HG03378 (cell line): ENCODE results near the gene TFCP2.

Experiments used
- ATAC-seq: cut with Tn5 transposase; IDR thresholded peaks from one replicate; pipeline ENCODE4 v1.9.1; 2021; ENCODE audit warnings: mild to moderate bottlenecking, moderate library complexity; ENCODE audit not compliant: unreplicated experiment

The TFCP2 gene

DNA sequence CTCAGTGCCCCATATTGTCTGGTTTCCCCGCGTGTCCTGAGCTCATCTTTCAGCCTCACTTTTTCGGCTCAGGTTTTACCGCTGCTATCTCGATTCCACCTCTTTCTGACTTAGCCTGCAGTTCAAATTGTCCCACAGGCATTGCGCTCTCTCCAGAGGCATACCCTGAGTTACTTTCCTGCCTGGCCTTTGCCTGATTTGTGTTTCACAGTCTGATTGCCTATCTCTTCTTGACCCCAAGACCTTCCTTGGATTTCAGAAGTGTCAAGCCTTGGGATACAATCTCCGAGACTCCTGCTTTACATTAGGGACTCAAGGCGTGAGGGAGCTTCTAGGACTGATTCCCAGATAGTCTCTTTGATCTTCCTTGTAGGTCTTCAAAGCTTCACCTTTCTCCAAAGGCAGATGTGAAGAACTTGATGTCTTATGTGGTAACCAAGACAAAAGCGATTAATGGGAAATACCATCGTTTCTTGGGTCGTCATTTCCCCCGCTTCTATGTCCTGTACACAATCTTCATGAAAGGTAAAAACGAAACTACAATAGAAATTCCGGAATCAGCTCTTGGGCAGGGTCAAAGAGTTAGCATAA lies 124.2 kb downstream of the TFCP2 start:
- ATAC-seq: no peak

- ATAC-seq: peak; percentile 95
These were observed 125.0 kb downstream of the TFCP2 start, which contains the start of gene LETMD1 for GRCh38 chr12:51047655-51048540. Gene LETMD1, plus strand, starts transcription at chr12:51048327. Its CDS starts 30 bp downstream, at chr12:51048357.
